CD14-positive monocyte (primary cell): Measurements from ENCODE around the gene USP46. TPM values are rescaled to one million over a fixed set of nuclear protein-coding genes. Genes with fewer than 3 reads are reported as not detected.

Source experiments
- DNase-seq, 3 donors: peaks; one replicate each; pipeline ENCODE4 v3.0.0-alpha.2; 2011 to 2022
- H2AFZ ChIP-seq: 2 replicates; pipeline ENCODE4 v1.6.0; 2012; ENCODE audit warnings: mild to moderate bottlenecking, low read depth, low read length, inconsistent platforms; ENCODE audit not compliant: insufficient read depth, poor library complexity, severe bottlenecking
- H3K27ac ChIP-seq, 2 donors: 1 replicate in 1 of 2; 2 replicates in 1 of 2; pipeline ENCODE4 v1.5.1; 2012 to 2013; ENCODE audit warnings: low read length in 2 of 2, control low read depth in 1 of 2, inconsistent platforms in 1 of 2, low read depth in 1 of 2, mild to moderate bottlenecking in 1 of 2
- H3K27me3 ChIP-seq, 2 donors: one replicate each; pipeline versions ENCODE4 v1.6.0 to v1.6.1; 2011 to 2013; ENCODE audit warnings: low read length in 2 of 2; ENCODE audit not compliant: control insufficient read depth in 2 of 2, insufficient read depth in 2 of 2
- H3K36me3 ChIP-seq, 2 donors: replicated peaks in 1 of 2; 1 replicate in 1 of 2; 2 replicates in 1 of 2; pipeline versions ENCODE4 v1.5.1 to v1.6.1; 2012 to 2013; ENCODE audit warnings: low read length in 2 of 2, control low read depth in 1 of 2, inconsistent platforms in 1 of 2, mild to moderate bottlenecking in 1 of 2; ENCODE audit not compliant: insufficient read depth in 2 of 2, control insufficient read depth in 1 of 2
- H3K4me1 ChIP-seq, 2 donors: 1 replicate in 1 of 2; 2 replicates in 1 of 2; pipeline versions ENCODE4 v1.5.1 to v1.6.1; 2012 to 2013; ENCODE audit warnings: low read length in 2 of 2, control low read depth in 1 of 2, inconsistent platforms in 1 of 2, mild to moderate bottlenecking in 1 of 2, moderate library complexity in 1 of 2; ENCODE audit not compliant: insufficient read depth in 2 of 2, control insufficient read depth in 1 of 2
- H3K4me2 ChIP-seq: replicated peaks from 2 replicates; pipeline ENCODE3; 2012; ENCODE audit warnings: low read length, moderate library complexity, mild to moderate bottlenecking; ENCODE audit not compliant: poor library complexity, severe bottlenecking; ENCODE audit errors: extremely low read depth
- H3K4me3 ChIP-seq, 3 experiments: fragments of 200-600 bp in 1 of 3; sonication (generic) in 1 of 3; replicated peaks in 1 of 3; 1 replicate in 2 of 3; 2 replicates in 1 of 3; pipeline ENCODE4 v1.5.1; 2011 to 2013; ENCODE audit warnings: low read length in 3 of 3, mild to moderate bottlenecking in 3 of 3, control low read depth in 2 of 3, low read depth in 2 of 3, inconsistent platforms in 1 of 3, moderate library complexity in 1 of 3
- H3K79me2 ChIP-seq: 2 replicates; pipeline ENCODE4 v1.6.0; 2012; ENCODE audit warnings: mild to moderate bottlenecking, control low read depth, inconsistent platforms, low read length, moderate library complexity; ENCODE audit not compliant: insufficient read depth
- H3K9ac ChIP-seq: 2 replicates; pipeline ENCODE4 v1.6.0; 2017; ENCODE audit warnings: low read length, mild to moderate bottlenecking; ENCODE audit not compliant: insufficient read depth, poor library complexity, severe bottlenecking
- H3K9me3 ChIP-seq, 2 donors: replicated peaks in 1 of 2; 1 replicate in 1 of 2; 2 replicates in 1 of 2; pipeline versions ENCODE4 v1.5.1 to v1.6.1; 2012 to 2013; ENCODE audit warnings: low read length in 2 of 2, control low read depth in 1 of 2; ENCODE audit not compliant: control insufficient read depth in 1 of 2, insufficient read depth in 1 of 2
- H4K20me1 ChIP-seq: 2 replicates; pipeline ENCODE4 v1.6.0; 2012; ENCODE audit warnings: mild to moderate bottlenecking, low read length, control low read depth, moderate library complexity; ENCODE audit not compliant: insufficient read depth
- H3K27ac Mint-ChIP-seq, 7 donors: one replicate each; pipeline ENCODE4 v1.8.0; 2020; ENCODE audit warnings: mild to moderate bottlenecking in 7 of 7, mixed read lengths in 7 of 7, moderate library complexity in 6 of 7, inconsistent platforms in 2 of 7
- H3K27me3 Mint-ChIP-seq, 3 donors: one replicate each; pipeline ENCODE4 v1.8.0; 2021 to 2022; ENCODE audit warnings: low read depth in 3 of 3, mild to moderate bottlenecking in 3 of 3, mixed read lengths in 3 of 3, moderate library complexity in 3 of 3, inconsistent platforms in 1 of 3
- H3K36me3 Mint-ChIP-seq, 2 donors: one replicate each; pipeline ENCODE4 v1.8.0; 2020; ENCODE audit warnings: mixed read lengths in 2 of 2, inconsistent platforms in 1 of 2, mild to moderate bottlenecking in 1 of 2
- H3K4me1 Mint-ChIP-seq: one replicate; pipeline ENCODE4 v1.8.0; 2020; ENCODE audit warnings: mild to moderate bottlenecking, mixed read lengths
- H3K4me3 Mint-ChIP-seq, 2 donors: one replicate each; pipeline ENCODE4 v1.8.0; 2020; ENCODE audit warnings: mild to moderate bottlenecking in 2 of 2, mixed read lengths in 2 of 2, moderate library complexity in 1 of 2
- H3K9me3 Mint-ChIP-seq, 7 donors: one replicate each; pipeline ENCODE4 v1.8.0; 2020 to 2022; ENCODE audit warnings: mixed read lengths in 7 of 7, mild to moderate bottlenecking in 6 of 7, moderate library complexity in 6 of 7, inconsistent platforms in 2 of 7
- CTCF ChIP-seq: fragments of 200-600 bp; IDR thresholded peaks from one replicate; pipeline ENCODE4 v1.8.0; 2022; ENCODE audit warnings: antibody characterized with exemption, mild to moderate bottlenecking
- WGBS: methylation state at CpG from one replicate; pipeline ENCODE4 v1.1.5; 2013; ENCODE audit warnings: missing lambda C conversion rate; ENCODE audit not compliant: insufficient coverage; 5-methylcytosine and 5-hydroxymethylcytosine counted together
- intact Hi-C, 2 donors: fragments of 100-400 bp; cut with micrococcal nuclease; formaldehyde crosslinking; loops; one replicate each; pipeline versions ENCODE4 v1.15.0 to v1.15.1; 2023
- polyA plus RNA-seq, 3 donors: library from polyadenylated mRNA; depleted of rRNA in 1 of 3; unstranded in 2 of 3; stranded (reverse) in 1 of 3; fragments of 300-500 nt in 2 of 3; fragments of >200 nt in 1 of 3; fragmentation: Illumina TruSeq in 2 of 3; gene quantifications; 1 replicate in 2 of 3; 2 replicates in 1 of 3; pipeline ENCODE4 v1.2.3, GENCODE V29; 2012 to 2021

USP46 gene
- polyA plus RNA-seq, 3 donors, result 2.3 to 3.9 (median 2.7) TPM

GRCh38 chr4:52579602-52580272, 79.4 kb downstream of the USP46 start:
- Histone ChIP-seq H3K9ac (no peak overlapping the region), H3K4me1 (no peaks in the 10 kb centered on the region), H4K20me1 (no peaks in the 10 kb centered on the region), H3K27ac (no peak overlapping the region), H3K36me3 (no peaks in the 10 kb centered on the region), H2AFZ (no peak overlapping the region), H3K27me3 (no peaks in the 10 kb centered on the region), H3K4me2 (no peak overlapping the region), H3K9me3 (no peaks in the 10 kb centered on the region), H3K79me2 (no peaks in the 10 kb centered on the region), H3K4me3 (no peak overlapping the region)
- Mint-ChIP-seq H3K27me3 (peaks cover 2 to 3% (median 2%) of the 10 kb centered on the region in 3 donors), H3K4me1 (no peaks in the 10 kb centered on the region), H3K36me3 (no peaks in the 10 kb centered on the region), H3K27ac (no peak overlapping the region), H3K4me3 (no peak overlapping the region), H3K9me3 (peaks cover 0 to 3% (median 0%) of the 10 kb centered on the region in 7 donors)
- 80% methylated on average over 1 of the region's 4 CpGs for WGBS
- intact Hi-C loops, result no loop called here
- no peak for TF ChIP-seq CTCF
- DNase-seq, result no peak

GRCh38 chr4:52578951-52579350, 80.2 kb downstream of the USP46 start:
- Histone ChIP-seq H3K9me3 (no peaks in the 10 kb centered on the region), H3K36me3 (no peaks in the 10 kb centered on the region), H3K4me1 (no peaks in the 10 kb centered on the region), H3K27ac (no peak overlapping the region), H3K4me2 (no peak overlapping the region), H3K27me3 (no peaks in the 10 kb centered on the region), H2AFZ (no peak overlapping the region), H3K79me2 (no peaks in the 10 kb centered on the region), H4K20me1 (no peaks in the 10 kb centered on the region), H3K9ac (no peak overlapping the region), H3K4me3 (no peak overlapping the region)
- TF ChIP-seq CTCF, result no peak
- Mint-ChIP-seq H3K4me1 (no peaks in the 10 kb centered on the region), H3K9me3 (peaks cover 0 to 3% (median 0%) of the 10 kb centered on the region in 7 donors), H3K27me3 (peaks cover 2 to 3% (median 2%) of the 10 kb centered on the region in 3 donors), H3K4me3 (no peak overlapping the region), H3K36me3 (no peaks in the 10 kb centered on the region), H3K27ac (no peak overlapping the region)
- intact Hi-C loops, result no loop called here
- no peak for DNase-seq
- 100% methylated on average over 1 of the region's 2 CpGs for WGBS
